ENCODE measurements around the gene MAPKBP1. TPM values are rescaled to one million over a fixed set of nuclear protein-coding genes. Genes with fewer than 3 reads are reported as not detected.

Gene MAPKBP1
- polyA plus RNA-seq, 3 donors = 0.76 to 8.6 (median 1.1) TPM

DNA sequence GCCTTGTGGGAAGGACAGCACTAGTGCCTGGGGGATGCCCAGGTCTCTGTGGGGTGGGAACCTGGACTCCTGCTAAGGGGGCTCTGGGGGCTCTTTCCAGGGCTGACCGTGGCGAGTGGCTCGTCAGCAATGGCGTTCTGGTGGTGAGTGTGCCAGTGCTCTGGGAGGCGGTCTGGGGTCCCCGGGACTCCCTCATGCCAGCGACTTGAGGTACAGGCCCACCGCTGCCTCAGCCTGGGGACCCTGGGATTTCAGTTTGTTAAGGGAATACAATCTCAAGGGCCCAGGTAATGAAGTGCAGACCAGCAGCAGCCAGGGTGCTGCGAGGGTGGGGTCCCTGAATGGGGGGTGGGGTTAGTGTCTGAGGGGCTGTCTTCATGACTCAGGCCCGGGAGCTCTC lies 66.8 kb downstream of the MAPKBP1 start:
- Histone ChIP-seq H3K27me3 (ENCODE audit: control insufficient read depth in 2 of 2, insufficient read depth in 2 of 2, low read length in 2 of 2) (no peaks in the 10 kb centered on the region), H2AFZ (ENCODE audit: insufficient read depth, low read depth, low read length, poor library complexity, severe bottlenecking) (no peak overlapping the region), H4K20me1 (ENCODE audit: insufficient read depth, low read length) (peaks cover 4% of the 10 kb centered on the region), H3K4me1 (ENCODE audit: control insufficient read depth in 1 of 2, insufficient read depth in 2 of 2, low read length in 2 of 2) (no peaks in the 10 kb centered on the region), H3K79me2 (ENCODE audit: insufficient read depth, low read length) (no peaks in the 10 kb centered on the region), H3K9me3 (replicated peaks in 1 of 2; ENCODE audit: control insufficient read depth in 1 of 2, insufficient read depth in 1 of 2, low read length in 2 of 2) (no peaks in the 10 kb centered on the region), H3K4me2 (replicated peaks; ENCODE audit: extremely low read depth, low read length, poor library complexity, severe bottlenecking) (no peak overlapping the region), H3K9ac (ENCODE audit: insufficient read depth, low read length, poor library complexity, severe bottlenecking) (no peak overlapping the region), H3K27ac (ENCODE audit: low read depth in 1 of 2, low read length in 2 of 2) (no peak overlapping the region), H3K36me3 (replicated peaks in 1 of 2; ENCODE audit: control insufficient read depth in 1 of 2, insufficient read depth in 2 of 2, low read length in 2 of 2) (peaks cover 51 to 72% of the 10 kb centered on the region in 2 donors), H3K4me3 (replicated peaks in 1 of 3; ENCODE audit: low read depth in 2 of 3, low read length in 3 of 3) (no peak overlapping the region)
- Mint-ChIP-seq H3K27ac (no peak overlapping the region), H3K27me3 (ENCODE audit: low read depth in 3 of 3) (peaks cover 0 to 2% (median 1%) of the 10 kb centered on the region in 3 donors), H3K9me3 (no peaks in the 10 kb centered on the region), H3K4me1 (no peaks in the 10 kb centered on the region), H3K36me3 (peaks cover 47 to 74% of the 10 kb centered on the region in 2 donors), H3K4me3 (no peak overlapping the region)
- intact Hi-C loops (cut with micrococcal nuclease) = no loop called here
- TF ChIP-seq, protein P1, sequence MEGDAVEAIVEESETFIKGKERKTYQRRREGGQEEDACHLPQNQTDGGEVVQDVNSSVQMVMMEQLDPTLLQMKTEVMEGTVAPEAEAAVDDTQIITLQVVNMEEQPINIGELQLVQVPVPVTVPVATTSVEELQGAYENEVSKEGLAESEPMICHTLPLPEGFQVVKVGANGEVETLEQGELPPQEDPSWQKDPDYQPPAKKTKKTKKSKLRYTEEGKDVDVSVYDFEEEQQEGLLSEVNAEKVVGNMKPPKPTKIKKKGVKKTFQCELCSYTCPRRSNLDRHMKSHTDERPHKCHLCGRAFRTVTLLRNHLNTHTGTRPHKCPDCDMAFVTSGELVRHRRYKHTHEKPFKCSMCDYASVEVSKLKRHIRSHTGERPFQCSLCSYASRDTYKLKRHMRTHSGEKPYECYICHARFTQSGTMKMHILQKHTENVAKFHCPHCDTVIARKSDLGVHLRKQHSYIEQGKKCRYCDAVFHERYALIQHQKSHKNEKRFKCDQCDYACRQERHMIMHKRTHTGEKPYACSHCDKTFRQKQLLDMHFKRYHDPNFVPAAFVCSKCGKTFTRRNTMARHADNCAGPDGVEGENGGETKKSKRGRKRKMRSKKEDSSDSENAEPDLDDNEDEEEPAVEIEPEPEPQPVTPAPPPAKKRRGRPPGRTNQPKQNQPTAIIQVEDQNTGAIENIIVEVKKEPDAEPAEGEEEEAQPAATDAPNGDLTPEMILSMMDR (IDR thresholded peaks at IDR 0.05) = no peak
- 97% methylated on average over 8 of the region's 10 CpGs for whole genome bisulfite sequencing (ENCODE audit: insufficient coverage)
- no peak for DNase-seq

DNA sequence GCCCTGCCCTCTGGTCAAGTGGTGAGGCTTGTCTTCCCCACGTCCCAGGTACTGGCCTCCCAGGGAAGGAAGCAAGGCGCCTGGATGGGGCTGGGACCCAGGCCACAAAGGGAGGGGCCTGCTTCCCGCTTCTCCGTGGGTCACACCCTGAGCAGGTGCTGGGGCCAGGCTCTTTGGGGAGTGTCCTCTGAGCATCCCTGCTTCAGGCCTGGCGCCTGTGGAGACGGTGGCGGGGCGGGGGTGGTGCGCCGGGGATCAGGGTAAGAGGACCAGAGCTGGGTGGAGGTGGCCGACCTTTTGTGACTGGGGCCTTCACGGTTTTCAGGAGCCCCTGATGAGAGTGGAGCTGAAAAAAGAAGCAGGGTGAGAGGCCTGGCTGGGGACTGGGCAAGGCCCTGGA lies 67.9 kb downstream of the MAPKBP1 start:
- Mint-ChIP-seq H3K4me1 (no peaks in the 10 kb centered on the region), H3K27ac (peak overlapping the region in 1 of 7 donors; percentile 35), H3K9me3 (no peaks in the 10 kb centered on the region), H3K36me3 (peaks cover 51 to 76% of the 10 kb centered on the region in 2 donors), H3K4me3 (no peak overlapping the region), H3K27me3 (ENCODE audit: low read depth in 3 of 3) (peaks cover 0 to 2% (median 0%) of the 10 kb centered on the region in 3 donors)
- no peak for DNase-seq
- H3K79me2 ChIP-seq (ENCODE audit: insufficient read depth, low read length) = no peaks in the 10 kb centered on the region
- no peak overlapping the region for H3K4me2 ChIP-seq (replicated peaks; ENCODE audit: extremely low read depth, low read length, poor library complexity, severe bottlenecking)
- peaks cover 54 to 72% of the 10 kb centered on the region in 2 donors for H3K36me3 ChIP-seq (replicated peaks in 1 of 2; ENCODE audit: control insufficient read depth in 1 of 2, insufficient read depth in 2 of 2, low read length in 2 of 2)
- no peaks in the 10 kb centered on the region for H3K9me3 ChIP-seq (replicated peaks in 1 of 2; ENCODE audit: control insufficient read depth in 1 of 2, insufficient read depth in 1 of 2, low read length in 2 of 2)
- WGBS (ENCODE audit: insufficient coverage) = 74% methylated on average over 7 of the region's 12 CpGs
- peaks cover 4% of the 10 kb centered on the region for H4K20me1 ChIP-seq (ENCODE audit: insufficient read depth, low read length)
- no peak overlapping the region for H3K4me3 ChIP-seq (replicated peaks in 1 of 3; ENCODE audit: low read depth in 2 of 3, low read length in 3 of 3)
- no peak overlapping the region for H3K9ac ChIP-seq (ENCODE audit: insufficient read depth, low read length, poor library complexity, severe bottlenecking)
- H2AFZ ChIP-seq (ENCODE audit: insufficient read depth, low read depth, low read length, poor library complexity, severe bottlenecking) = no peak overlapping the region
- no peaks in the 10 kb centered on the region for H3K27me3 ChIP-seq (ENCODE audit: control insufficient read depth in 2 of 2, insufficient read depth in 2 of 2, low read length in 2 of 2)
- H3K27ac ChIP-seq (ENCODE audit: low read depth in 1 of 2, low read length in 2 of 2) = no peak overlapping the region
- intact Hi-C loops (cut with micrococcal nuclease) = no loop called here
- TF ChIP-seq, protein P1 (IDR thresholded peaks at IDR 0.05) = no peak
- H3K4me1 ChIP-seq (ENCODE audit: control insufficient read depth in 1 of 2, insufficient read depth in 2 of 2, low read length in 2 of 2) = no peaks in the 10 kb centered on the region

Measured in CD14-positive monocyte (primary cell).